Central memory CD8-positive, alpha-beta T cell (primary cell): ENCODE results near the gene TPSB2.
"Not testable (repeated sequence)": the region's sequence is repeated elsewhere in the genome, so short reads cannot be mapped to it uniquely, and the experiment has no call there.

Experiments
- ATAC-seq: fragments of 150-1000 bp; cut with Tn5 transposase; replicated peaks from 2 replicates; pipeline ENCODE4 v1.10.0; 2022; ENCODE audit warnings: mild to moderate bottlenecking, moderate FRiP score, moderate number of reproducible peaks; ENCODE audit not compliant: poor library complexity, severe bottlenecking; ENCODE audit errors: extremely low read depth
- DNase-seq, 2 donors: peaks; one replicate each; pipeline ENCODE4 v3.0.0; 2021; ENCODE audit warnings: low spot score in 2 of 2
- H3K27ac Mint-ChIP-seq: one replicate; pipeline ENCODE4 v1.8.0; 2022; ENCODE audit warnings: low read depth, mild to moderate bottlenecking, moderate library complexity, mixed read lengths
- H3K27me3 Mint-ChIP-seq: one replicate; pipeline ENCODE4 v1.8.0; 2022; ENCODE audit warnings: mixed read lengths
- H3K36me3 Mint-ChIP-seq: one replicate; pipeline ENCODE4 v1.8.0; 2022; ENCODE audit warnings: mild to moderate bottlenecking, moderate library complexity, mixed read lengths; ENCODE audit not compliant: insufficient read depth
- H3K4me1 Mint-ChIP-seq: one replicate; pipeline ENCODE4 v1.8.0; 2022; ENCODE audit warnings: mixed read lengths
- H3K4me3 Mint-ChIP-seq: one replicate; pipeline ENCODE4 v1.8.0; 2022; ENCODE audit warnings: mild to moderate bottlenecking, moderate library complexity, mixed read lengths
- H3K9me3 Mint-ChIP-seq: one replicate; pipeline ENCODE4 v1.8.0; 2022; ENCODE audit warnings: mixed read lengths

The TPSB2 gene

GRCh38 chr16:1228227-1228626 is 1.8 kb downstream of the TPSB2 start:
- not testable (repeated sequence) for H3K27me3 Mint-ChIP-seq, H3K36me3 Mint-ChIP-seq, H3K4me1 Mint-ChIP-seq

GRCh38 chr16:1226692-1227091 is 3.3 kb downstream of the TPSB2 start:
- not testable (repeated sequence) for H3K4me3 Mint-ChIP-seq, H3K27me3 Mint-ChIP-seq, H3K36me3 Mint-ChIP-seq, H3K9me3 Mint-ChIP-seq, ATAC-seq, H3K27ac Mint-ChIP-seq, DNase-seq, H3K4me1 Mint-ChIP-seq

More at GRCh38 chr16:1228227-1228626, 1.8 kb downstream of the TPSB2 start:
- H3K27ac Mint-ChIP-seq, ATAC-seq, DNase-seq, H3K4me3 Mint-ChIP-seq, H3K9me3 Mint-ChIP-seq: not testable (repeated sequence)

GRCh38 chr16:1225728-1226311 is 4.2 kb downstream of the TPSB2 start:
- H3K4me1 Mint-ChIP-seq, H3K4me3 Mint-ChIP-seq, ATAC-seq, H3K27me3 Mint-ChIP-seq, H3K27ac Mint-ChIP-seq, H3K36me3 Mint-ChIP-seq, DNase-seq, H3K9me3 Mint-ChIP-seq: not testable (repeated sequence)

GRCh38 chr16:1225051-1225451 is 4.9 kb downstream of the TPSB2 start, which contains the start of gene TPSG1:
Gene TPSG1 (minus strand): TSS chr16:1225268. CDS start chr16:1225252, 16 bp downstream.
- Mint-ChIP-seq H3K4me3 (no peak within 1 kb of the TSS), H3K4me1 (no peaks in the 10 kb centered on the region), H3K27ac (no peak within 1 kb of the TSS), H3K36me3 (no peaks in the 10 kb centered on the region), H3K9me3 (no peaks in the 10 kb centered on the region), H3K27me3 (no peaks in the 10 kb centered on the region)
- DNase-seq, result no peak
- ATAC-seq, result no peak

- DNase-seq (no peak), ATAC-seq (no peak)
- H3K27me3 Mint-ChIP-seq, result no peaks in the 10 kb centered on the region
- no peak overlapping the region for H3K27ac Mint-ChIP-seq
- no peaks in the 10 kb centered on the region for H3K36me3 Mint-ChIP-seq
- H3K4me3 Mint-ChIP-seq, result no peak overlapping the region
- H3K4me1 Mint-ChIP-seq, result no peaks in the 10 kb centered on the region
- H3K9me3 Mint-ChIP-seq, result no peaks in the 10 kb centered on the region
Observed at GRCh38 chr16:1224558-1224957, 5.4 kb downstream of the TPSB2 start.

- Mint-ChIP-seq H3K4me1 (no peaks in the 10 kb centered on the region), H3K4me3 (no peak overlapping the region), H3K27ac (no peak overlapping the region), H3K27me3 (no peaks in the 10 kb centered on the region), H3K9me3 (no peaks in the 10 kb centered on the region), H3K36me3 (no peaks in the 10 kb centered on the region)
- ATAC-seq (no peak), DNase-seq (no peak)
Observed at GRCh38 chr16:1223355-1224214, 6.4 kb downstream of the TPSB2 start.

GRCh38 chr16:1222553-1223354 is 7.2 kb downstream of the TPSB2 start:
- Mint-ChIP-seq H3K4me1 (no peaks in the 10 kb centered on the region), H3K27ac (no peak overlapping the region), H3K27me3 (no peaks in the 10 kb centered on the region), H3K4me3 (no peak overlapping the region), H3K9me3 (no peaks in the 10 kb centered on the region), H3K36me3 (peaks cover 3% of the 10 kb centered on the region)
- ATAC-seq (no peak), DNase-seq (no peak)

GRCh38 chr16:1221628-1222552 is 8.1 kb downstream of the TPSB2 start:
- Mint-ChIP-seq H3K9me3 (no peaks in the 10 kb centered on the region), H3K27me3 (no peaks in the 10 kb centered on the region), H3K36me3 (peaks cover 3% of the 10 kb centered on the region), H3K27ac (no peak overlapping the region), H3K4me3 (no peak overlapping the region), H3K4me1 (no peaks in the 10 kb centered on the region)
- ATAC-seq, result no peak
- DNase-seq, result no peak

- peaks cover 3% of the 10 kb centered on the region for H3K36me3 Mint-ChIP-seq
- no peak for DNase-seq
- H3K27ac Mint-ChIP-seq, result no peak overlapping the region
- no peaks in the 10 kb centered on the region for H3K9me3 Mint-ChIP-seq
- no peak for ATAC-seq
- no peak overlapping the region for H3K4me3 Mint-ChIP-seq
- H3K4me1 Mint-ChIP-seq, result no peaks in the 10 kb centered on the region
- H3K27me3 Mint-ChIP-seq, result no peaks in the 10 kb centered on the region
Observed at GRCh38 chr16:1220841-1221627, 8.9 kb downstream of the TPSB2 start.

GRCh38 chr16:1220098-1220728 is 9.8 kb downstream of the TPSB2 start:
- ATAC-seq (no peak), DNase-seq (no peak)
- Mint-ChIP-seq H3K4me3 (no peak overlapping the region), H3K27ac (no peak overlapping the region), H3K4me1 (no peaks in the 10 kb centered on the region), H3K36me3 (peaks cover 3% of the 10 kb centered on the region), H3K27me3 (no peaks in the 10 kb centered on the region), H3K9me3 (no peaks in the 10 kb centered on the region)

GRCh38 chr16:1218930-1219611 is 10.9 kb downstream of the TPSB2 start:
- H3K36me3 Mint-ChIP-seq, result peaks cover 3% of the 10 kb centered on the region
- no peaks in the 10 kb centered on the region for H3K27me3 Mint-ChIP-seq
- H3K9me3 Mint-ChIP-seq, result no peaks in the 10 kb centered on the region
- ATAC-seq (no peak), DNase-seq (no peak)
- no peak overlapping the region for H3K4me3 Mint-ChIP-seq
- no peak overlapping the region for H3K27ac Mint-ChIP-seq
- no peaks in the 10 kb centered on the region for H3K4me1 Mint-ChIP-seq
